ENCODE data around the gene CENPT.

The CENPT gene

GRCh38 chr16:67803894-67804293 is 43.6 kb downstream of the CENPT start:
- no peaks in the 10 kb centered on the region for H3K9me3 ChIP-seq (ENCODE audit: control insufficient read depth in 5 of 5, low read length in 5 of 5)

GRCh38 chr16:67801883-67802282 is 45.6 kb downstream of the CENPT start:
- H3K9me3 ChIP-seq (ENCODE audit: control insufficient read depth in 5 of 5, low read length in 5 of 5), result no peaks in the 10 kb centered on the region
- H3K4me1 ChIP-seq (ENCODE audit: control insufficient read depth in 5 of 5, insufficient read depth in 5 of 5, low read length in 5 of 5), result peaks cover 8 to 26% (median 24%) of the 10 kb centered on the region in 5 donors

More at GRCh38 chr16:67803894-67804293, 43.6 kb downstream of the CENPT start:
- Histone ChIP-seq H3K4me3 (ENCODE audit: low read depth in 1 of 5, low read length in 5 of 5) (no peak overlapping the region), H3K9ac (ENCODE audit: low read length in 5 of 5) (no peak overlapping the region), H3K27ac (ENCODE audit: low read depth, low read length) (no peak overlapping the region), H3K4me1 (ENCODE audit: control insufficient read depth in 5 of 5, insufficient read depth in 5 of 5, low read length in 5 of 5) (peaks cover 12 to 32% (median 29%) of the 10 kb centered on the region in 5 donors), H3K27me3 (ENCODE audit: control insufficient read depth in 5 of 5, insufficient read depth in 4 of 5, low read length in 5 of 5) (no peaks in the 10 kb centered on the region), H3K36me3 (ENCODE audit: control insufficient read depth in 5 of 5, insufficient read depth in 5 of 5, low read length in 5 of 5) (peaks cover 3 to 34% (median 9%) of the 10 kb centered on the region in 5 donors)

GRCh38 chr16:67801241-67801640 is 46.3 kb downstream of the CENPT start:
- no peak overlapping the region for H3K9ac ChIP-seq (ENCODE audit: low read length in 5 of 5)
- H3K9me3 ChIP-seq (ENCODE audit: control insufficient read depth in 5 of 5, low read length in 5 of 5), result no peaks in the 10 kb centered on the region
- no peak overlapping the region for H3K4me3 ChIP-seq (ENCODE audit: low read depth in 1 of 5, low read length in 5 of 5)
- H3K4me1 ChIP-seq (ENCODE audit: control insufficient read depth in 5 of 5, insufficient read depth in 5 of 5, low read length in 5 of 5), result peaks cover 8 to 24% (median 24%) of the 10 kb centered on the region in 5 donors
- H3K27ac ChIP-seq (ENCODE audit: low read depth, low read length), result no peak overlapping the region
- H3K36me3 ChIP-seq (ENCODE audit: control insufficient read depth in 5 of 5, insufficient read depth in 5 of 5, low read length in 5 of 5), result peaks cover 5 to 44% (median 17%) of the 10 kb centered on the region in 5 donors
- no peaks in the 10 kb centered on the region for H3K27me3 ChIP-seq (ENCODE audit: control insufficient read depth in 5 of 5, insufficient read depth in 4 of 5, low read length in 5 of 5)

More at GRCh38 chr16:67801883-67802282, 45.6 kb downstream of the CENPT start:
- Histone ChIP-seq H3K9ac (ENCODE audit: low read length in 5 of 5) (peak overlapping the region in 1 of 5 donors; percentile 20), H3K27me3 (ENCODE audit: control insufficient read depth in 5 of 5, insufficient read depth in 4 of 5, low read length in 5 of 5) (no peaks in the 10 kb centered on the region), H3K36me3 (ENCODE audit: control insufficient read depth in 5 of 5, insufficient read depth in 5 of 5, low read length in 5 of 5) (peaks cover 5 to 38% (median 17%) of the 10 kb centered on the region in 5 donors), H3K4me3 (ENCODE audit: low read depth in 1 of 5, low read length in 5 of 5) (no peak overlapping the region), H3K27ac (ENCODE audit: low read depth, low read length) (no peak overlapping the region)

GRCh38 chr16:67800338-67800926 is 47.1 kb downstream of the CENPT start:
- Histone ChIP-seq H3K9me3 (ENCODE audit: control insufficient read depth in 5 of 5, low read length in 5 of 5) (no peaks in the 10 kb centered on the region), H3K36me3 (ENCODE audit: control insufficient read depth in 5 of 5, insufficient read depth in 5 of 5, low read length in 5 of 5) (peaks cover 5 to 45% (median 17%) of the 10 kb centered on the region in 5 donors), H3K27me3 (ENCODE audit: control insufficient read depth in 5 of 5, insufficient read depth in 4 of 5, low read length in 5 of 5) (no peaks in the 10 kb centered on the region), H3K9ac (ENCODE audit: low read length in 5 of 5) (peak overlapping the region in 2 of 5 donors; percentile 2 to 20), H3K4me1 (ENCODE audit: control insufficient read depth in 5 of 5, insufficient read depth in 5 of 5, low read length in 5 of 5) (peaks cover 5 to 17% (median 16%) of the 10 kb centered on the region in 5 donors), H3K4me3 (ENCODE audit: low read depth in 1 of 5, low read length in 5 of 5) (no peak overlapping the region), H3K27ac (ENCODE audit: low read depth, low read length) (no peak overlapping the region)

- H3K27ac ChIP-seq (ENCODE audit: low read depth, low read length), result no peak overlapping the region
- peaks cover 0 to 9% (median 8%) of the 10 kb centered on the region in 5 donors for H3K4me1 ChIP-seq (ENCODE audit: control insufficient read depth in 5 of 5, insufficient read depth in 5 of 5, low read length in 5 of 5)
- H3K9me3 ChIP-seq (ENCODE audit: control insufficient read depth in 5 of 5, low read length in 5 of 5), result no peaks in the 10 kb centered on the region
- no peak overlapping the region for H3K9ac ChIP-seq (ENCODE audit: low read length in 5 of 5)
- H3K27me3 ChIP-seq (ENCODE audit: control insufficient read depth in 5 of 5, insufficient read depth in 4 of 5, low read length in 5 of 5), result no peaks in the 10 kb centered on the region
- H3K4me3 ChIP-seq (ENCODE audit: low read depth in 1 of 5, low read length in 5 of 5), result no peak overlapping the region
- peaks cover 0 to 25% (median 8%) of the 10 kb centered on the region in 5 donors for H3K36me3 ChIP-seq (ENCODE audit: control insufficient read depth in 5 of 5, insufficient read depth in 5 of 5, low read length in 5 of 5)
These were observed 51.3 kb downstream of the CENPT start for GRCh38 chr16:67796099-67796718.

GRCh38 chr16:67790071-67790470 is 57.4 kb downstream of the CENPT start:
- Histone ChIP-seq H3K9me3 (ENCODE audit: control insufficient read depth in 5 of 5, low read length in 5 of 5) (no peaks in the 10 kb centered on the region), H3K36me3 (ENCODE audit: control insufficient read depth in 5 of 5, insufficient read depth in 5 of 5, low read length in 5 of 5) (no peaks in the 10 kb centered on the region), H3K27me3 (ENCODE audit: control insufficient read depth in 5 of 5, insufficient read depth in 4 of 5, low read length in 5 of 5) (no peaks in the 10 kb centered on the region), H3K4me1 (ENCODE audit: control insufficient read depth in 5 of 5, insufficient read depth in 5 of 5, low read length in 5 of 5) (peaks cover 0 to 5% (median 3%) of the 10 kb centered on the region in 5 donors), H3K9ac (ENCODE audit: low read length in 5 of 5) (peak overlapping the region in 1 of 5 donors; percentile 11), H3K4me3 (ENCODE audit: low read depth in 1 of 5, low read length in 5 of 5) (no peak overlapping the region), H3K27ac (ENCODE audit: low read depth, low read length) (no peak overlapping the region)

- Histone ChIP-seq H3K36me3 (ENCODE audit: control insufficient read depth in 5 of 5, insufficient read depth in 5 of 5, low read length in 5 of 5) (no peaks in the 10 kb centered on the region), H3K27ac (ENCODE audit: low read depth, low read length) (no peak overlapping the region), H3K9ac (ENCODE audit: low read length in 5 of 5) (no peak overlapping the region), H3K4me1 (ENCODE audit: control insufficient read depth in 5 of 5, insufficient read depth in 5 of 5, low read length in 5 of 5) (peaks cover 0 to 5% (median 3%) of the 10 kb centered on the region in 5 donors), H3K9me3 (ENCODE audit: control insufficient read depth in 5 of 5, low read length in 5 of 5) (no peaks in the 10 kb centered on the region), H3K27me3 (ENCODE audit: control insufficient read depth in 5 of 5, insufficient read depth in 4 of 5, low read length in 5 of 5) (no peaks in the 10 kb centered on the region), H3K4me3 (ENCODE audit: low read depth in 1 of 5, low read length in 5 of 5) (no peak overlapping the region)
These were observed 61.0 kb downstream of the CENPT start for GRCh38 chr16:67786491-67786890.

- H3K9ac ChIP-seq (ENCODE audit: low read length in 5 of 5), result no peak overlapping the region
- H3K4me1 ChIP-seq (ENCODE audit: control insufficient read depth in 5 of 5, insufficient read depth in 5 of 5, low read length in 5 of 5), result peaks cover 0 to 5% (median 0%) of the 10 kb centered on the region in 5 donors
- H3K36me3 ChIP-seq (ENCODE audit: control insufficient read depth in 5 of 5, insufficient read depth in 5 of 5, low read length in 5 of 5), result peaks cover 0 to 5% (median 3%) of the 10 kb centered on the region in 5 donors
- H3K4me3 ChIP-seq (ENCODE audit: low read depth in 1 of 5, low read length in 5 of 5), result no peak overlapping the region
- no peak overlapping the region for H3K27ac ChIP-seq (ENCODE audit: low read depth, low read length)
- H3K9me3 ChIP-seq (ENCODE audit: control insufficient read depth in 5 of 5, low read length in 5 of 5), result no peaks in the 10 kb centered on the region
- no peaks in the 10 kb centered on the region for H3K27me3 ChIP-seq (ENCODE audit: control insufficient read depth in 5 of 5, insufficient read depth in 4 of 5, low read length in 5 of 5)
These were observed 64.2 kb downstream of the CENPT start for GRCh38 chr16:67783353-67783725.

GRCh38 chr16:67782567-67783352 is 64.7 kb downstream of the CENPT start:
- no peak overlapping the region for H3K9ac ChIP-seq (ENCODE audit: low read length in 5 of 5)
- no peaks in the 10 kb centered on the region for H3K27me3 ChIP-seq (ENCODE audit: control insufficient read depth in 5 of 5, insufficient read depth in 4 of 5, low read length in 5 of 5)
- no peaks in the 10 kb centered on the region for H3K9me3 ChIP-seq (ENCODE audit: control insufficient read depth in 5 of 5, low read length in 5 of 5)
- H3K36me3 ChIP-seq (ENCODE audit: control insufficient read depth in 5 of 5, insufficient read depth in 5 of 5, low read length in 5 of 5), result peaks cover 0 to 5% (median 3%) of the 10 kb centered on the region in 5 donors
- peaks cover 0 to 5% (median 0%) of the 10 kb centered on the region in 5 donors for H3K4me1 ChIP-seq (ENCODE audit: control insufficient read depth in 5 of 5, insufficient read depth in 5 of 5, low read length in 5 of 5)
- H3K27ac ChIP-seq (ENCODE audit: low read depth, low read length), result no peak overlapping the region
- no peak overlapping the region for H3K4me3 ChIP-seq (ENCODE audit: low read depth in 1 of 5, low read length in 5 of 5)

- no peak overlapping the region for H3K4me3 ChIP-seq (ENCODE audit: low read depth in 1 of 5, low read length in 5 of 5)
- H3K36me3 ChIP-seq (ENCODE audit: control insufficient read depth in 5 of 5, insufficient read depth in 5 of 5, low read length in 5 of 5), result peaks cover 0 to 5% (median 3%) of the 10 kb centered on the region in 5 donors
- peaks cover 0 to 5% (median 0%) of the 10 kb centered on the region in 5 donors for H3K4me1 ChIP-seq (ENCODE audit: control insufficient read depth in 5 of 5, insufficient read depth in 5 of 5, low read length in 5 of 5)
- no peaks in the 10 kb centered on the region for H3K27me3 ChIP-seq (ENCODE audit: control insufficient read depth in 5 of 5, insufficient read depth in 4 of 5, low read length in 5 of 5)
- no peak overlapping the region for H3K9ac ChIP-seq (ENCODE audit: low read length in 5 of 5)
- no peaks in the 10 kb centered on the region for H3K9me3 ChIP-seq (ENCODE audit: control insufficient read depth in 5 of 5, low read length in 5 of 5)
- H3K27ac ChIP-seq (ENCODE audit: low read depth, low read length), result no peak overlapping the region
These were observed 66.0 kb downstream of the CENPT start for GRCh38 chr16:67781565-67781921.

All from subcutaneous abdominal adipose tissue (tissue), 5 donors.